Fibroblast of the aortic adventitia (primary cell): ENCODE results near the gene SYNM. TPM values are rescaled to one million over a fixed set of nuclear protein-coding genes. Genes with fewer than 3 reads are reported as not detected.

Experiments
- DNase-seq: peaks from one replicate; pipeline ENCODE4 v3.0.0-alpha.2; 2010; ENCODE audit warnings: low read depth
- H3K4me3 ChIP-seq: 2 replicates; pipeline ENCODE4 v1.5.1; 2011; ENCODE audit warnings: low read depth, mild to moderate bottlenecking, control low read depth, low read length, moderate library complexity
- CTCF ChIP-seq: IDR thresholded peaks from 2 replicates; pipeline ENCODE4 v1.5.1; 2011; ENCODE audit warnings: mild to moderate bottlenecking, low read length, control low read depth, inconsistent platforms; ENCODE audit not compliant: insufficient read depth
- total RNA-seq: library from RNA; depleted of rRNA; stranded (reverse); fragments of >200 nt; gene quantifications from 2 replicates; pipeline ENCODE4 v1.2.3, GENCODE V29; 2012; ENCODE audit warnings: low replicate concordance

Gene SYNM, protein sequence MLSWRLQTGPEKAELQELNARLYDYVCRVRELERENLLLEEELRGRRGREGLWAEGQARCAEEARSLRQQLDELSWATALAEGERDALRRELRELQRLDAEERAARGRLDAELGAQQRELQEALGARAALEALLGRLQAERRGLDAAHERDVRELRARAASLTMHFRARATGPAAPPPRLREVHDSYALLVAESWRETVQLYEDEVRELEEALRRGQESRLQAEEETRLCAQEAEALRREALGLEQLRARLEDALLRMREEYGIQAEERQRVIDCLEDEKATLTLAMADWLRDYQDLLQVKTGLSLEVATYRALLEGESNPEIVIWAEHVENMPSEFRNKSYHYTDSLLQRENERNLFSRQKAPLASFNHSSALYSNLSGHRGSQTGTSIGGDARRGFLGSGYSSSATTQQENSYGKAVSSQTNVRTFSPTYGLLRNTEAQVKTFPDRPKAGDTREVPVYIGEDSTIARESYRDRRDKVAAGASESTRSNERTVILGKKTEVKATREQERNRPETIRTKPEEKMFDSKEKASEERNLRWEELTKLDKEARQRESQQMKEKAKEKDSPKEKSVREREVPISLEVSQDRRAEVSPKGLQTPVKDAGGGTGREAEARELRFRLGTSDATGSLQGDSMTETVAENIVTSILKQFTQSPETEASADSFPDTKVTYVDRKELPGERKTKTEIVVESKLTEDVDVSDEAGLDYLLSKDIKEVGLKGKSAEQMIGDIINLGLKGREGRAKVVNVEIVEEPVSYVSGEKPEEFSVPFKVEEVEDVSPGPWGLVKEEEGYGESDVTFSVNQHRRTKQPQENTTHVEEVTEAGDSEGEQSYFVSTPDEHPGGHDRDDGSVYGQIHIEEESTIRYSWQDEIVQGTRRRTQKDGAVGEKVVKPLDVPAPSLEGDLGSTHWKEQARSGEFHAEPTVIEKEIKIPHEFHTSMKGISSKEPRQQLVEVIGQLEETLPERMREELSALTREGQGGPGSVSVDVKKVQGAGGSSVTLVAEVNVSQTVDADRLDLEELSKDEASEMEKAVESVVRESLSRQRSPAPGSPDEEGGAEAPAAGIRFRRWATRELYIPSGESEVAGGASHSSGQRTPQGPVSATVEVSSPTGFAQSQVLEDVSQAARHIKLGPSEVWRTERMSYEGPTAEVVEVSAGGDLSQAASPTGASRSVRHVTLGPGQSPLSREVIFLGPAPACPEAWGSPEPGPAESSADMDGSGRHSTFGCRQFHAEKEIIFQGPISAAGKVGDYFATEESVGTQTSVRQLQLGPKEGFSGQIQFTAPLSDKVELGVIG (N-terminal part only)
- 3.4 and 6.2 TPM in 2 replicates for total RNA-seq

- DNase-seq, result peak; percentile 56
Observed at GRCh38 chr15:99104788-99105513, at the start of gene SYNM. Gene SYNM (plus strand): TSS chr15:99105080. CDS start chr15:99105200, 120 bp downstream.

DNA sequence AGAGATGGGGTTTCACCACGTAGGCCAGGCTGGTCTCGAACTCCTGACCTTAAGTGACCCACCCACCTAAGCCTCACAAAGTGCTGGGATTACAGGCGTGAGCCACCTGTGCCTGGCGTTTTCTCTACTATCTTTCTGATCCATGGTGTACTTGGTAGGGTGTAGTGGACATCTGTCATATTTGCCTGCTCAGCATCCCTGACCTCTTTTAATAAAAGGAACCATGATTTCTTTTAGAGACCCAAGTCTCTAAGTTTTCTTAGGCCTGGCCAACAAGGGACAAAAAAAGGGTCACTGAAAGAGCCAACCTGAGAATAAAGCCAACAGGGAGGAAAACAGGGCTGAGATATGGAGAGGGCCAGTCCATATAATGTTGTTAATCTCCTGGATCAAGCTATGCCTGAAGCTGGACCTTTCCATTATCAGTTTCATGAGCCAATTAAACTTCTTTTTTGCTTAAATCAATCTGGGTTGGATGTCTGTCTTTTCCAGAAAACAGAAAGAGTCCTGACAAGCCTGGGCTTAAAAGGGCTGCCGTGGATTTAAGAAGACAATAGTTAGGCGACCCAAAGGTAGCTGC, 49.2 kb upstream of the SYNM start:
- H3K4me3 ChIP-seq, result no peak overlapping the region
- no peak for TF ChIP-seq CTCF
- no peak for DNase-seq

More at GRCh38 chr15:99104788-99105513, at the start of gene SYNM:
- peak; percentile 49 for TF ChIP-seq CTCF
- peak within 1 kb of the TSS; percentile 61 for H3K4me3 ChIP-seq

DNA sequence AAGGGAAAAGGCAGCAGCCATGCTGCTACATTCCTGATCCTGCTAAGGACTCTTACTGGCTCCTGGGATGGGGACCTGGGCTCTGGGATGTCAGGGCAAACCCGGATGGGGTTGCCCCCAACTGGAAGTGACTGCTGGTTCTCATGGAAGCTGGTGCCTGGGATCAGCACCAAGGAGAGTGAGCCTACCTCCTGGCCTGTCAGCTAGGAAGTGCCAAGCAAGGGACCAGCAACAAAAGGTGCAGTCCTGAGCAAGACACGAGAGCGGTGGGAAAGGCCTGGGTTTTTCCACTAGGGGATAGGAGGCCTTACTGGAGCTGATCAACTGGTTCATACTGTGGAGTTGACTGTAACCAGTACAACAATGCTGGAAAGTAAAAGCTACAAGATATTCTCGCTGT, 47.9 kb upstream of the SYNM start:
- DNase-seq, result no peak
- no peak overlapping the region for H3K4me3 ChIP-seq
- TF ChIP-seq CTCF, result no peak

DNA sequence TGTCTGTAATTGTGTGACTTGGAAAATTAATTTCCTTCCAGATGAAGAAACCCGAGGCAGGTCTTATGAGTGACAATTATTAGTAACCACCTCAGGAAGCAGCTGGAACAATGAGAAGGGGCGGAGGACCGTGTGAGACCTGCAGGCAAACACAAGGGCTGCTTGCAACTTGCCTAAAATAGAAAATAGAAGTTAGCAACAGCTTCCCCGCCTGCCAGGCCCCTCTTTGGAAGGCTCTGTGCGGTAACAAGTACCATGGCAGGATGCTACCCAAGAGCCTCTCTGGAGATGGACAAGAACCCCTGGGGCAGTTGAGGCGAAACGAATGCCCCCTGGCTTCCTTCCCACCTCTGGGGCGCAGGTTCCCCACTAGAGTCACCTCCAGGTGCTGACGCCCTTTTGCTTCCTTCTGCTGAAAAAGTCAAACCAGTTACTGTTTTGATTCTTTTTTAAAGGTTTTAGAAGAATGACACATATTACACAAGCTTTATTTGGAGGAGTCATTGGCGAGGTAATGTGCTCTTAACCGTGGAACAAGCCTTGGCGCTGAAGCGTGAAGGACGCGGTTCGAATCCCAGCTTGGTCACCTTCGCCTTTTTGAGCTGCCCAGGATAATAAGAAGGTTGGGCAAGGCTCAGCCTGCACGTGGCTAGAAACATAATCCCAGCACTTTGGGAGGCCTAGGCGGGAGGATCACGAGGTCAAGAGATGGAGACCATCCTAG, 47.0 kb upstream of the SYNM start:
- TF ChIP-seq CTCF, result no peak
- DNase-seq, result no peak
- no peak overlapping the region for H3K4me3 ChIP-seq

GRCh38 chr15:99058421-99058870, 46.4 kb upstream of the SYNM start:
- TF ChIP-seq CTCF, result no peak
- peak overlapping the region; percentile 62 for H3K4me3 ChIP-seq
- DNase-seq, result no peak
